K562 (cell line): ENCODE data around the gene RGS7. TPM values are rescaled to one million over a fixed set of nuclear protein-coding genes. Genes with fewer than 3 reads are reported as not detected.

Source experiments
- ATAC-seq: fragments of 200-7000 bp; cut with Tn5 transposase; 3 replicates; pipeline ENCODE4 v1.9.1; 2020; ENCODE audit warnings: moderate library complexity
- BruUV-seq: library from RNA; stranded (reverse); fragments of 400-500 nt; replicated peaks from 2 replicates; lab custom pipeline; 2021; lab: Mats Ljungman, UMichigan
- CTCF ChIA-PET: fragments of 300-600 bp; formaldehyde crosslinking; extraction: SDS; loops from one replicate; lab custom pipeline; 2021; ENCODE audit warnings: low intra/inter-chr PET ratio; lab: Yijun Ruan, JAX
- POLR2A ChIA-PET: fragments of 300-600, 350-650 bp; sonication (Branson Sonifier 250); formaldehyde crosslinking; extraction: SDS; loops from one replicate; lab custom pipeline; 2021; ENCODE audit warnings: antibody characterized with exemption, inconsistent platforms; lab: Yijun Ruan, JAX
- DNase-seq, 4 experiments: peaks; one replicate each; pipeline versions ENCODE4 v3.0.0 to v3.0.0-alpha.2; 2011 to 2018; ENCODE audit warnings: low spot score in 3 of 4, mixed read lengths in 3 of 4; ENCODE audit errors: extremely low read depth in 1 of 4
- FAIRE-seq: peaks from 2 replicates; lab custom pipeline; 2011; peaks lifted over from hg19 to GRCh38; lab: Jason Lieb, UNC
- H2AFZ ChIP-seq: 2 replicates; pipeline ENCODE4 v1.6.0; 2011; ENCODE audit warnings: low read depth, low read length, control low read depth, inconsistent platforms
- H3K27ac ChIP-seq: fragments of 200-600 bp; 3 replicates; pipeline ENCODE4 v1.8.0; 2011; ENCODE audit warnings: low read depth, mild to moderate bottlenecking, control low read depth, inconsistent platforms, low read length, moderate library complexity, mixed read lengths; ENCODE audit errors: extremely low read depth
- H3K27me3 ChIP-seq, 2 experiments: fragments of 300-600 bp in 1 of 2; 2 replicates in 1 of 2; 3 replicates in 1 of 2; pipeline versions ENCODE4 v1.6.0 to v1.8.0; 2011; ENCODE audit warnings: inconsistent platforms in 2 of 2, low read length in 2 of 2, mild to moderate bottlenecking in 1 of 2, mixed read lengths in 1 of 2, moderate library complexity in 1 of 2; ENCODE audit not compliant: control insufficient read depth in 2 of 2, insufficient read depth in 2 of 2
- H3K36me3 ChIP-seq: fragments of 300-600 bp; 3 replicates; pipeline ENCODE4 v1.8.0; 2011; ENCODE audit warnings: mild to moderate bottlenecking, low read length, inconsistent platforms; ENCODE audit not compliant: control insufficient read depth, insufficient read depth
- H3K4me1 ChIP-seq, 2 experiments: fragments of 200-600 bp in 1 of 2; replicated peaks in 1 of 2; 2 replicates in 1 of 2; 3 replicates in 1 of 2; pipeline versions ENCODE4 v1.5.1 to v1.8.0; 2011; ENCODE audit warnings: inconsistent platforms in 2 of 2, low read length in 2 of 2, mild to moderate bottlenecking in 1 of 2, mixed read lengths in 1 of 2, moderate library complexity in 1 of 2; ENCODE audit not compliant: control insufficient read depth in 2 of 2, insufficient read depth in 2 of 2
- H3K4me2 ChIP-seq: 2 replicates; pipeline ENCODE4 v1.6.1; 2011; ENCODE audit warnings: low read length, control low read depth, inconsistent platforms, mixed read lengths; ENCODE audit not compliant: insufficient read depth
- H3K4me3 ChIP-seq: fragments of 200-600 bp; sonication (generic), shearing (Covaris generic); 2 replicates; pipeline ENCODE4 v1.5.1; 2016; ENCODE audit warnings: control low read depth, inconsistent platforms
- H3K79me2 ChIP-seq: fragments of 200-600 bp; 3 replicates; pipeline ENCODE4 v1.8.0; 2011; ENCODE audit warnings: low read length, inconsistent platforms; ENCODE audit not compliant: control insufficient read depth, insufficient read depth
- H3K9ac ChIP-seq, 2 experiments: 2 replicates each; pipeline versions ENCODE4 v1.6.0 to v1.6.1; 2011; ENCODE audit warnings: low read depth in 2 of 2, low read length in 2 of 2, control low read depth in 1 of 2, inconsistent platforms in 1 of 2, mild to moderate bottlenecking in 1 of 2, mixed read lengths in 1 of 2; ENCODE audit not compliant: insufficient read depth in 1 of 2
- H3K9me1 ChIP-seq: one replicate; pipeline ENCODE4 v1.6.0; 2011; ENCODE audit warnings: inconsistent platforms, mild to moderate bottlenecking, low read length, moderate library complexity; ENCODE audit not compliant: control insufficient read depth, insufficient read depth
- H3K9me3 ChIP-seq: replicated peaks from 2 replicates; pipeline ENCODE4 v1.5.1; 2011; ENCODE audit warnings: low read depth, low read length, inconsistent platforms; ENCODE audit not compliant: control insufficient read depth, insufficient read depth
- H4K20me1 ChIP-seq: replicated peaks from 2 replicates; pipeline ENCODE4 v1.6.1; 2011; ENCODE audit warnings: low read length, inconsistent platforms, mixed read lengths; ENCODE audit not compliant: control insufficient read depth, insufficient read depth
- ASH1L ChIP-seq: fragments of 450-650 bp; IDR thresholded peaks from 2 replicates; pipeline ENCODE4 v1.6.1; 2018; ENCODE audit warnings: borderline replicate concordance, mild to moderate bottlenecking, low read depth; ENCODE audit not compliant: partially characterized antibody
- LCOR ChIP-seq: sonication (generic); formaldehyde crosslinking; IDR thresholded peaks from 2 replicates; pipeline ENCODE4 v1.8.0; 2022; ENCODE audit warnings: mild to moderate bottlenecking, missing genetic modification reagents
- MNT ChIP-seq, 2 experiments: fragments of 450-650 bp; conservative IDR thresholded peaks; 2 replicates each; pipeline ENCODE4 v1.6.1; 2017; ENCODE audit warnings: mild to moderate bottlenecking in 2 of 2, moderate library complexity in 2 of 2
- NCOR1 ChIP-seq: fragments of 450-650 bp; IDR thresholded peaks from 2 replicates; pipeline ENCODE4 v1.6.1; 2016; ENCODE audit warnings: mild to moderate bottlenecking, moderate library complexity
- XRCC3 ChIP-seq: fragments of 450-650 bp; IDR thresholded peaks from 2 replicates; pipeline ENCODE4 v1.6.1; 2017; ENCODE audit warnings: mild to moderate bottlenecking, moderate library complexity
- ZKSCAN1 ChIP-seq: fragments of 150-350 bp; IDR thresholded peaks from 2 replicates; pipeline ENCODE4 v1.6.1; 2016; ENCODE audit warnings: low read depth, low read length
- ZNF785 ChIP-seq: fragments of 250-450 bp; sonication (Bioruptor Pico); IDR thresholded peaks from 2 replicates; pipeline ENCODE4 v1.4.0; 2020; ENCODE audit warnings: mild to moderate bottlenecking
- WGBS: fragments of 100-300 bp; shearing (Covaris generic); methylation state at CpG from one replicate; pipeline ENCODE4 v1.1.6; 2016; ENCODE audit warnings: low coverage, mixed read lengths; ENCODE audit not compliant: insufficient coverage; ENCODE audit errors: missing lambda C conversion rate; 5-methylcytosine and 5-hydroxymethylcytosine counted together
- in situ Hi-C: fragments of 300-500 bp; cut with MboI; formaldehyde crosslinking; loops from 4 replicates; pipeline ENCODE4 v1.15.0; 2018; ENCODE audit warnings: inconsistent platforms, mixed read lengths
- intact Hi-C: fragments of 100-400 bp; cut with micrococcal nuclease; formaldehyde crosslinking; loops from 2 replicates; pipeline ENCODE4 v1.14.2; 2022
- polyA plus RNA-seq, 8 experiments: library from polyadenylated mRNA; depleted of rRNA in 4 of 8; stranded (reverse) in 5 of 8; unstranded in 3 of 8; fragments of >200 nt; fragmentation: Nextera tagmentation in 2 of 8; fragmentation: Illumina TruSeq in 1 of 8; extraction: Ambion mirVana in 2 of 8; extraction: Trizol in 1 of 8; gene quantifications; 2 replicates each; pipeline versions ENCODE4 v1.2.1 to v1.2.3, GENCODE V29; 2011 to 2014; ENCODE audit warnings: inconsistent platforms in 1 of 8, missing spikeins in 1 of 8
- total RNA-seq, 7 experiments: library from RNA; depleted of rRNA in 6 of 7; stranded (reverse); fragments of >200 nt in 6 of 7; fragmentation: Illumina TruSeq in 2 of 7; extraction: Trizol in 2 of 7; gene quantifications; 2 replicates each; pipeline versions ENCODE4 v1.2.1 to v1.2.3, GENCODE V29; 2011 to 2021; ENCODE audit warnings: low replicate concordance in 1 of 7

The RGS7 gene
- total and polyA plus RNA-seq, 9 of the 15 experiments (the other 6 are each of a cell fraction or from before 2014, with no cell fraction given), result not detected

GRCh38 chr1:240766831-240767230 lies 590.2 kb downstream of the RGS7 start (continued):
- TF ChIP-seq MNT (conservative IDR thresholded peaks at IDR 0.05), result no peak
- no peak for TF ChIP-seq ZKSCAN1
- TF ChIP-seq XRCC3, result no peak
- TF ChIP-seq, all 486 proteins: peak for 0

GRCh38 chr1:240765732-240766363 lies 591.2 kb downstream of the RGS7 start:
- no peak overlapping the region for H3K4me2 ChIP-seq
- H3K9ac ChIP-seq, result no peak overlapping the region
- no TSS peak for BruUV-seq
- H3K27ac ChIP-seq, result no peak overlapping the region
- H3K9me3 ChIP-seq, result no peaks in the 10 kb centered on the region; the same call in 1 of the 2 replicates
- no peak for ATAC-seq
- H2AFZ ChIP-seq, result no peak overlapping the region
- TF ChIP-seq ASH1L, result no peak
- TF ChIP-seq LCOR (CRISPR knock-in tag), result no peak
- TF ChIP-seq NCOR1, result no peak
- no peak for TF ChIP-seq ZNF785
- DNase-seq, result no peak
- H4K20me1 ChIP-seq, result no peaks in the 10 kb centered on the region
- H3K4me1 ChIP-seq, result no peaks in the 10 kb centered on the region
- no peak overlapping the region for H3K4me3 ChIP-seq
- intact Hi-C loops (no loop called here), in situ Hi-C loops (no loop called here)
- POLR2A ChIA-PET, result no interaction called here
- CTCF ChIA-PET, result interaction anchor here (0.6 kb wide), 1 partner anchor 154 kb away, joined by 3 read pairs; the partner anchor contains the start of gene GREM2
- H3K36me3 ChIP-seq, result no peaks in the 10 kb centered on the region
- no peaks in the 10 kb centered on the region for H3K27me3 ChIP-seq
- H3K9me1 ChIP-seq, result no peaks in the 10 kb centered on the region
- H3K79me2 ChIP-seq, result no peaks in the 10 kb centered on the region
- no peak for FAIRE-seq
- 0% methylated on average over 5 of the region's 5 CpGs for WGBS
